WERI-Rb-1 (cell line): ENCODE measurements around the gene UBE3C.

Experiments used
- DNase-seq: peaks from one replicate; pipeline ENCODE4 v3.0.0-alpha.2; 2020
- H3K27ac ChIP-seq: fragments of 250-450 bp; sonication (Bioruptor Pico); 2 replicates; pipeline ENCODE4 v1.5.1; 2020; ENCODE audit warnings: mild to moderate bottlenecking, moderate library complexity
- H3K27me3 ChIP-seq: fragments of 250-450 bp; sonication (Bioruptor Pico); 2 replicates; pipeline ENCODE4 v1.5.1; 2021; ENCODE audit warnings: mild to moderate bottlenecking, low read depth, moderate library complexity; ENCODE audit not compliant: insufficient read depth, severe bottlenecking
- H3K36me3 ChIP-seq: fragments of 250-450 bp; sonication (Bioruptor Pico); 2 replicates; pipeline ENCODE4 v1.5.1; 2020; ENCODE audit warnings: mild to moderate bottlenecking, moderate library complexity
- H3K4me3 ChIP-seq: 2 replicates; pipeline ENCODE4 v1.5.1; 2011; ENCODE audit warnings: low read depth, mild to moderate bottlenecking, control low read depth, low read length
- H3K9me3 ChIP-seq: fragments of 250-450 bp; sonication (Bioruptor Pico); 2 replicates; pipeline ENCODE4 v1.5.1; 2021; ENCODE audit warnings: mild to moderate bottlenecking, moderate library complexity; ENCODE audit not compliant: severe bottlenecking
- CTCF ChIP-seq: IDR thresholded peaks from 2 replicates; pipeline ENCODE4 v1.5.1; 2011; ENCODE audit warnings: low read depth, mild to moderate bottlenecking, control low read depth, inconsistent platforms, low read length

UBE3C gene

DNA sequence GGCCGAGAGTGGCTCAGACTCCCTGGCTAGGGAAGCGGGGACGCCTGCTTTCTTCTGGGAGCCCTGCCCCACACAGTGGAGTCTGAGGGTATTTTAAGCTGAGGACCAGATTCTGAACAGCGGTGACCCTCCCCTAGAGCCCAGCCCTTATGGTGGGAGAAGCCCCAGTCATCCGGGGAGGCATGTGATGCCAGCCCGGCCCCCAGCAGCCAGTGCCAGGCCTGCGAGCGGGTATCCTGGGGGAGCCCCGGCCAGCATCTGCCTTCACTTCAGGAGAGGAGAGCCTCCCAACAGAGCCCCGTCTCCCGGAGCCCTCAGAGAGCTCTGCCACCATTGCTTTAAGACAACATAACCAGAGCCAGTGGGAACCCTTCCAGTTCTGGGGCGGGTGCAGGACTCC is 156.6 kb downstream of the UBE3C start:
- Histone ChIP-seq H3K4me3 (no peak overlapping the region), H3K9me3 (no peaks in the 10 kb centered on the region), H3K27ac (no peak overlapping the region), H3K36me3 (no peaks in the 10 kb centered on the region), H3K27me3 (no peaks in the 10 kb centered on the region)
- no peak for TF ChIP-seq CTCF
- DNase-seq, result no peak

DNA sequence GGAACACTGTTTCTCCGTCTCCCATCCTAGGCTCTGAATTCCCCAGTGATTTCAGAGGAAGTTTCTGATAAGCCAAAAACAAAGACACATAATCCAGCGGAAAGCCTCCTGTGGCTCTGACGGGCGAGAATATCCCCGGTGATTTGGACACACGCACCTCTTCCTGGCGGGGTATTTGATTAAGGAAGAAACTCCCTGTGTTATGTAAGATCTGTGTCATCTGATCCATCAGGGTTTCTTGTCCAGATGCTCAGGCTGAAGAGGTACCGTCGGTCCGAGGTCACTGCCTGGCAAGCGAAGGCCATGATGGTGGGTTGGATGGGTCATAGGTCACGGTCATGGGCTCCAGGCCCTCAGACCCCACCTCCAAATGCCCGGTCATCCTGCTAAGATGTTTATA is 158.5 kb downstream of the UBE3C start:
- Histone ChIP-seq H3K4me3 (no peak overlapping the region), H3K27me3 (no peaks in the 10 kb centered on the region), H3K36me3 (no peaks in the 10 kb centered on the region), H3K9me3 (no peaks in the 10 kb centered on the region), H3K27ac (no peak overlapping the region)
- TF ChIP-seq CTCF, result no peak
- no peak for DNase-seq

GRCh38 chr7:157299317-157299612 is 160.5 kb downstream of the UBE3C start:
- no peak for TF ChIP-seq CTCF
- Histone ChIP-seq H3K27ac (no peak overlapping the region), H3K4me3 (no peak overlapping the region), H3K27me3 (no peaks in the 10 kb centered on the region), H3K36me3 (no peaks in the 10 kb centered on the region), H3K9me3 (no peaks in the 10 kb centered on the region)
- DNase-seq, result no peak

DNA sequence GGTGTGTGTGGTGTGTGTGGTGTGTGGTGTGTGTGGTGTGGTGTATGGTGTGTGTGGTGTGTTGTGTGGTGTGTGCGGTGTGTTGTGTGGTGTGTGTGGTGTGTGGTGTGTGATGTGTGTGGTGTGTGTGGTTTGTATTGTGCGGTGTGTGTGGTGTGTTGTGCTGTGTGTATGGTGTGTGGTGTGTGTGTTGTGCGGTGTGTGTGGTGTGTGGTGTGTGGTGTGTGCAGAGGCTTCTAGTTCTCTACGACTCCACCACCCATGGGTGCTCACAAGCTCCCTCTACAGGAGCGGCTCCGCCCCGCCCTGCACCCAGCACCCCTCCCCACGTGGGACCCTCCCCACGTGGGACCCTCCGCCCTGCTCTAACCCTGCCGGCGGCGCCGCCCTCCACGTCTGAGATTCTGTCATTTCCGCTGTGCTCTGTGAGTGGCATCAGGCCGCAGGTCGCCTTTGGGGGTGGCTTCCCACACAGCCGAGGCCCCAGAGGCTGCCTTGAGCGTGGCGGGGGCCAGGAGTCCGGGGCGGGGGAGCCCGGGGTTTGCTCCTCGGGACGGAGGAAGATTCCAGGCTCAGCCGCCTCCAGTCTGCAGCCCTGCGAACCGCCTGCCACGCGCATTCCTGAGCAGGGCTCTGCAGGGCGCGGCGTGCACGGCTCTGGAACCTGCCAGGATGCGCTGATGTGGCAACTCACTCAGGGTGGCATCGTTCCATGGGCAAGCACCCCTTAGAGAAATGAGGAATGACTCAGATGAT is 161.1 kb downstream of the UBE3C start:
- H3K27ac ChIP-seq, result no peak overlapping the region
- H3K4me3 ChIP-seq, result no peak overlapping the region
- peak; percentile 24; the same call in 1 of the 2 replicates for TF ChIP-seq CTCF
- no peaks in the 10 kb centered on the region for H3K36me3 ChIP-seq
- DNase-seq, result no peak
- H3K27me3 ChIP-seq, result no peaks in the 10 kb centered on the region
- no peaks in the 10 kb centered on the region for H3K9me3 ChIP-seq

- TF ChIP-seq CTCF, result no peak
- Histone ChIP-seq H3K36me3 (no peaks in the 10 kb centered on the region), H3K4me3 (no peak overlapping the region), H3K9me3 (no peaks in the 10 kb centered on the region), H3K27ac (no peak overlapping the region), H3K27me3 (no peaks in the 10 kb centered on the region)
- DNase-seq, result no peak
These were observed 161.7 kb downstream of the UBE3C start for GRCh38 chr7:157300369-157300825.

- TF ChIP-seq CTCF, result no peak
- Histone ChIP-seq H3K27me3 (no peaks in the 10 kb centered on the region), H3K9me3 (no peaks in the 10 kb centered on the region), H3K4me3 (no peak overlapping the region), H3K27ac (no peak overlapping the region), H3K36me3 (no peaks in the 10 kb centered on the region)
- no peak for DNase-seq
These were observed 162.9 kb downstream of the UBE3C start for GRCh38 chr7:157301610-157302120.
